GM23338 (cell line): Measurements from ENCODE around the gene CACNA1C. TPM values are rescaled to one million over a fixed set of nuclear protein-coding genes. Genes with fewer than 3 reads are reported as not detected.

ENCODE experiments used
- ATAC-seq: fragments of 200-7000 bp; cut with Tn5 transposase; 3 replicates; pipeline ENCODE4 v1.9.1; 2020
- DNase-seq: peaks from one replicate; pipeline ENCODE4 v3.0.0-alpha.2; 2015; ENCODE audit warnings: low spot score
- H2AFZ ChIP-seq: fragments of 200-600 bp; sonication (generic); 2 replicates; pipeline ENCODE4 v1.8.0; 2016; ENCODE audit warnings: antibody characterized with exemption, mild to moderate bottlenecking, moderate library complexity
- H3F3A ChIP-seq: fragments of 200-600 bp; sonication (generic); replicated peaks from 2 replicates; pipeline ENCODE4 v1.8.0; 2017; ENCODE audit warnings: antibody characterized with exemption, mixed run types, low read depth
- H3K27ac ChIP-seq: fragments of 200-600 bp; sonication (generic); 2 replicates; pipeline ENCODE4 v1.6.1; 2016; ENCODE audit warnings: low read depth
- H3K27me3 ChIP-seq: fragments of 200-600 bp; sonication (generic); 2 replicates; pipeline ENCODE4 v1.8.0; 2016; ENCODE audit warnings: mild to moderate bottlenecking, mixed run types, moderate library complexity; ENCODE audit not compliant: insufficient read depth
- H3K36me3 ChIP-seq: fragments of 200-600 bp; sonication (generic); 2 replicates; pipeline ENCODE4 v1.8.0; 2016; ENCODE audit warnings: mild to moderate bottlenecking; ENCODE audit not compliant: insufficient read depth
- H3K4me1 ChIP-seq: fragments of 200-600 bp; sonication (generic); 2 replicates; pipeline ENCODE4 v1.8.0; 2016; ENCODE audit warnings: mild to moderate bottlenecking, moderate library complexity; ENCODE audit not compliant: insufficient read depth
- H3K4me2 ChIP-seq: fragments of 200-600 bp; sonication (generic); 2 replicates; pipeline ENCODE4 v1.7.1; 2017; ENCODE audit warnings: mixed run types
- H3K4me3 ChIP-seq: fragments of 200-600 bp; sonication (generic); 2 replicates; pipeline ENCODE4 v1.6.1; 2016; ENCODE audit warnings: mixed run types
- H3K79me2 ChIP-seq: fragments of 200-600 bp; sonication (generic); replicated peaks from 2 replicates; pipeline ENCODE4 v1.8.0; 2017; ENCODE audit warnings: mild to moderate bottlenecking; ENCODE audit not compliant: insufficient read depth
- H3K9me2 ChIP-seq: fragments of 200-600 bp; sonication (generic); 2 replicates; pipeline ENCODE4 v1.8.0; 2017; ENCODE audit not compliant: insufficient read depth
- H4K20me1 ChIP-seq: fragments of 200-600 bp; sonication (generic); replicated peaks from 2 replicates; pipeline ENCODE4 v1.8.0; 2017; ENCODE audit warnings: mild to moderate bottlenecking; ENCODE audit not compliant: insufficient read depth
- H3K27ac Mint-ChIP-seq: 2 replicates; pipeline ENCODE4 v1.8.0; 2020; ENCODE audit warnings: inconsistent platforms, mild to moderate bottlenecking, moderate library complexity, mixed read lengths
- H3K27me3 Mint-ChIP-seq: 3 replicates; pipeline ENCODE4 v1.8.0; 2022; ENCODE audit warnings: low read depth, mild to moderate bottlenecking, moderate library complexity, mixed read lengths, inconsistent platforms; ENCODE audit not compliant: insufficient read depth, poor library complexity
- H3K36me3 Mint-ChIP-seq: 3 replicates; pipeline ENCODE4 v1.8.0; 2021; ENCODE audit warnings: low read depth, mild to moderate bottlenecking, inconsistent platforms, moderate library complexity, mixed read lengths
- H3K4me1 Mint-ChIP-seq: 3 replicates; pipeline ENCODE4 v1.8.0; 2020; ENCODE audit warnings: mild to moderate bottlenecking, inconsistent platforms, mixed read lengths
- H3K4me3 Mint-ChIP-seq: 3 replicates; pipeline ENCODE4 v1.8.0; 2021; ENCODE audit warnings: moderate library complexity, mild to moderate bottlenecking, inconsistent platforms, mixed read lengths
- H3K9me3 Mint-ChIP-seq: 3 replicates; pipeline ENCODE4 v1.8.0; 2020; ENCODE audit warnings: moderate library complexity, mild to moderate bottlenecking, inconsistent platforms, mixed read lengths
- EZH2 ChIP-seq: fragments of 200-600 bp; sonication (generic); IDR thresholded peaks from one replicate; pipeline ENCODE4 v1.8.0; 2017; ENCODE audit warnings: antibody characterized with exemption, mild to moderate bottlenecking, low read depth; ENCODE audit not compliant: unreplicated experiment
- JUNB ChIP-seq: IDR thresholded peaks from one replicate; pipeline ENCODE4 v1.6.1; 2016; ENCODE audit warnings: antibody characterized with exemption; ENCODE audit not compliant: unreplicated experiment
- NANOG ChIP-seq: IDR thresholded peaks from 2 replicates; pipeline ENCODE4 v1.6.1; 2016; ENCODE audit warnings: antibody characterized with exemption, borderline replicate concordance
- POLR2AphosphoS5 ChIP-seq: IDR thresholded peaks from 2 replicates; pipeline ENCODE4 v1.6.1; 2016; ENCODE audit warnings: antibody characterized with exemption, low read depth
- REST ChIP-seq: IDR thresholded peaks from one replicate; pipeline ENCODE4 v1.6.1; 2018; ENCODE audit warnings: antibody characterized with exemption; ENCODE audit not compliant: unreplicated experiment
- STAT1 ChIP-seq: IDR thresholded peaks from one replicate; pipeline ENCODE4 v1.6.1; 2016; ENCODE audit warnings: antibody characterized with exemption; ENCODE audit not compliant: unreplicated experiment
- ZNF114 ChIP-seq: fragments of 250-450 bp; sonication (Bioruptor Pico); IDR thresholded peaks from 2 replicates; pipeline ENCODE4 v1.5.0; 2020; ENCODE audit warnings: mild to moderate bottlenecking, moderate library complexity
- ZNF331 ChIP-seq: fragments of 250-450 bp; sonication (Bioruptor Pico); IDR thresholded peaks from 2 replicates; pipeline ENCODE4 v1.5.0; 2020; ENCODE audit warnings: low read depth, mild to moderate bottlenecking, moderate library complexity
- polyA plus RNA-seq: library from polyadenylated mRNA; unstranded; fragments of >200 nt; fragmentation: Nextera tagmentation; extraction: Ambion mirVana; gene quantifications from 2 replicates; pipeline ENCODE4 v1.2.1, GENCODE V29; 2016
- total RNA-seq: library from RNA; depleted of rRNA; stranded (reverse); fragments of >200 nt; shearing (Covaris generic); gene quantifications from 2 replicates; pipeline ENCODE4 v1.2.3, GENCODE V29; 2014
- TF ChIP-seq, protein P1 (sequence below): IDR thresholded peaks from 2 replicates; pipeline ENCODE4 v1.6.1; 2016; ENCODE audit warnings: antibody characterized with exemption
- TF ChIP-seq, protein P2 (sequence below): fragments of 250-450 bp; sonication (Bioruptor Pico); IDR thresholded peaks from 2 replicates; pipeline ENCODE4 v1.5.0; 2020; ENCODE audit warnings: mild to moderate bottlenecking, moderate library complexity

CACNA1C gene
- total and polyA plus RNA-seq, 2 experiments from 2014 or later: 0.78 to 2.1 TPM

GRCh38 chr12:2124466-2125023 is 71.8 kb downstream of the CACNA1C start:
- H3K27ac Mint-ChIP-seq: no peak overlapping the region
- no peak overlapping the region for H3K4me3 Mint-ChIP-seq
- Histone ChIP-seq H3K4me2 (no peak overlapping the region), H4K20me1 (no peaks in the 10 kb centered on the region), H2AFZ (no peak overlapping the region), H3K79me2 (no peaks in the 10 kb centered on the region), H3K36me3 (no peaks in the 10 kb centered on the region), H3K9me2 (no peaks in the 10 kb centered on the region), H3F3A (no peaks in the 10 kb centered on the region), H3K4me3 (no peak overlapping the region), H3K4me1 (no peaks in the 10 kb centered on the region), H3K27me3 (no peaks in the 10 kb centered on the region), H3K27ac (no peak overlapping the region)
- H3K27me3 Mint-ChIP-seq: peaks cover 4% of the 10 kb centered on the region
- H3K4me1 Mint-ChIP-seq: peaks cover 9% of the 10 kb centered on the region
- TF ChIP-seq JUNB (no peak), EZH2 (no peak), POLR2AphosphoS5 (no peak), NANOG (no peak), ZNF331 (no peak), STAT1 (no peak), REST (no peak), ZNF114 (CRISPR knock-in tag) (no peak)
- TF ChIP-seq, protein P1, sequence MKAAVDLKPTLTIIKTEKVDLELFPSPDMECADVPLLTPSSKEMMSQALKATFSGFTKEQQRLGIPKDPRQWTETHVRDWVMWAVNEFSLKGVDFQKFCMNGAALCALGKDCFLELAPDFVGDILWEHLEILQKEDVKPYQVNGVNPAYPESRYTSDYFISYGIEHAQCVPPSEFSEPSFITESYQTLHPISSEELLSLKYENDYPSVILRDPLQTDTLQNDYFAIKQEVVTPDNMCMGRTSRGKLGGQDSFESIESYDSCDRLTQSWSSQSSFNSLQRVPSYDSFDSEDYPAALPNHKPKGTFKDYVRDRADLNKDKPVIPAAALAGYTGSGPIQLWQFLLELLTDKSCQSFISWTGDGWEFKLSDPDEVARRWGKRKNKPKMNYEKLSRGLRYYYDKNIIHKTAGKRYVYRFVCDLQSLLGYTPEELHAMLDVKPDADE: no peak
- TF ChIP-seq, protein P2, sequence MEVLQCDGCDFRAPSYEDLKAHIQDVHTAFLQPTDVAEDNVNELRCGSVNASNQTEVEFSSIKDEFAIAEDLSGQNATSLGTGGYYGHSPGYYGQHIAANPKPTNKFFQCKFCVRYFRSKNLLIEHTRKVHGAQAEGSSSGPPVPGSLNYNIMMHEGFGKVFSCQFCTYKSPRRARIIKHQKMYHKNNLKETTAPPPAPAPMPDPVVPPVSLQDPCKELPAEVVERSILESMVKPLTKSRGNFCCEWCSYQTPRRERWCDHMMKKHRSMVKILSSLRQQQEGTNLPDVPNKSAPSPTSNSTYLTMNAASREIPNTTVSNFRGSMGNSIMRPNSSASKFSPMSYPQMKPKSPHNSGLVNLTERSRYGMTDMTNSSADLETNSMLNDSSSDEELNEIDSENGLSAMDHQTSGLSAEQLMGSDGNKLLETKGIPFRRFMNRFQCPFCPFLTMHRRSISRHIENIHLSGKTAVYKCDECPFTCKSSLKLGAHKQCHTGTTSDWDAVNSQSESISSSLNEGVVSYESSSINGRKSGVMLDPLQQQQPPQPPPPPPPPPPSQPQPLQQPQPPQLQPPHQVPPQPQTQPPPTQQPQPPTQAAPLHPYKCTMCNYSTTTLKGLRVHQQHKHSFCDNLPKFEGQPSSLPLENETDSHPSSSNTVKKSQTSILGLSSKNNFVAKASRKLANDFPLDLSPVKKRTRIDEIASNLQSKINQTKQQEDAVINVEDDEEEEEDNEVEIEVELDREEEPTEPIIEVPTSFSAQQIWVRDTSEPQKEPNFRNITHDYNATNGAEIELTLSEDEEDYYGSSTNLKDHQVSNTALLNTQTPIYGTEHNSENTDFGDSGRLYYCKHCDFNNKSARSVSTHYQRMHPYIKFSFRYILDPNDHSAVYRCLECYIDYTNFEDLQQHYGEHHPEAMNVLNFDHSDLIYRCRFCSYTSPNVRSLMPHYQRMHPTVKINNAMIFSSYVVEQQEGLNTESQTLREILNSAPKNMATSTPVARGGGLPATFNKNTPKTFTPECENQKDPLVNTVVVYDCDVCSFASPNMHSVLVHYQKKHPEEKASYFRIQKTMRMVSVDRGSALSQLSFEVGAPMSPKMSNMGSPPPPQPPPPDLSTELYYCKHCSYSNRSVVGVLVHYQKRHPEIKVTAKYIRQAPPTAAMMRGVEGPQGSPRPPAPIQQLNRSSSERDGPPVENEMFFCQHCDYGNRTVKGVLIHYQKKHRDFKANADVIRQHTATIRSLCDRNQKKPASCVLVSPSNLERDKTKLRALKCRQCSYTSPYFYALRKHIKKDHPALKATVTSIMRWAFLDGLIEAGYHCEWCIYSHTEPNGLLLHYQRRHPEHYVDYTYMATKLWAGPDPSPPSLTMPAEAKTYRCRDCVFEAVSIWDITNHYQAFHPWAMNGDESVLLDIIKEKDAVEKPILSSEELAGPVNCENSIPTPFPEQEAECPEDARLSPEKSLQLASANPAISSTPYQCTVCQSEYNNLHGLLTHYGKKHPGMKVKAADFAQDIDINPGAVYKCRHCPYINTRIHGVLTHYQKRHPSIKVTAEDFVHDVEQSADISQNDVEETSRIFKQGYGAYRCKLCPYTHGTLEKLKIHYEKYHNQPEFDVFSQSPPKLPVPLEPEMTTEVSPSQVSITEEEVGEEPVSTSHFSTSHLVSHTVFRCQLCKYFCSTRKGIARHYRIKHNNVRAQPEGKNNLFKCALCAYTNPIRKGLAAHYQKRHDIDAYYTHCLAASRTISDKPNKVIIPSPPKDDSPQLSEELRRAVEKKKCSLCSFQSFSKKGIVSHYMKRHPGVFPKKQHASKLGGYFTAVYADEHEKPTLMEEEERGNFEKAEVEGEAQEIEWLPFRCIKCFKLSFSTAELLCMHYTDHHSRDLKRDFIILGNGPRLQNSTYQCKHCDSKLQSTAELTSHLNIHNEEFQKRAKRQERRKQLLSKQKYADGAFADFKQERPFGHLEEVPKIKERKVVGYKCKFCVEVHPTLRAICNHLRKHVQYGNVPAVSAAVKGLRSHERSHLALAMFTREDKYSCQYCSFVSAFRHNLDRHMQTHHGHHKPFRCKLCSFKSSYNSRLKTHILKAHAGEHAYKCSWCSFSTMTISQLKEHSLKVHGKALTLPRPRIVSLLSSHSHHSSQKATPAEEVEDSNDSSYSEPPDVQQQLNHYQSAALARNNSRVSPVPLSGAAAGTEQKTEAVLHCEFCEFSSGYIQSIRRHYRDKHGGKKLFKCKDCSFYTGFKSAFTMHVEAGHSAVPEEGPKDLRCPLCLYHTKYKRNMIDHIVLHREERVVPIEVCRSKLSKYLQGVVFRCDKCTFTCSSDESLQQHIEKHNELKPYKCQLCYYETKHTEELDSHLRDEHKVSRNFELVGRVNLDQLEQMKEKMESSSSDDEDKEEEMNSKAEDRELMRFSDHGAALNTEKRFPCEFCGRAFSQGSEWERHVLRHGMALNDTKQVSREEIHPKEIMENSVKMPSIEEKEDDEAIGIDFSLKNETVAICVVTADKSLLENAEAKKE (CRISPR knock-in tag): no peak
- ATAC-seq: no peak
- H3K9me3 Mint-ChIP-seq: no peaks in the 10 kb centered on the region; the same call in 2 of the 3 replicates
- H3K36me3 Mint-ChIP-seq: no peaks in the 10 kb centered on the region; the same call in 2 of the 3 replicates
- no peak for DNase-seq
